Posterior vena cava (tissue), 2 donors: Measurements from ENCODE around the gene TBC1D2B. TPM values are rescaled to one million over a fixed set of nuclear protein-coding genes. Genes with fewer than 3 reads are reported as not detected.
"Not testable (repeated sequence)": the region's sequence is repeated elsewhere in the genome, so short reads cannot be mapped to it uniquely, and the experiment has no call there.

Experiments used
- DNase-seq: peaks from one replicate; pipeline ENCODE4 v3.0.0-alpha.2; 2020; ENCODE audit warnings: low spot score
- intact Hi-C, 2 donors: fragments of 100-400 bp; cut with DNase I; formaldehyde crosslinking; loops; one replicate each; pipeline versions ENCODE4 v1.14.1 to v1.14.2; 2022 to 2023
- total RNA-seq, 2 donors: library from RNA; stranded (reverse); fragmentation: NEBNext Ultra II Directional; extraction: Animal tissue kit (Norgen Biotek cat#: 25700); gene quantifications; one replicate each; pipeline ENCODE4 v1.2.1, GENCODE V29; 2021
- donor health status: DM: yes; HTN: yes; CAD: no.
- donor health status: DM: yes; HTN: yes; CAD: no.

TBC1D2B gene
- total RNA-seq, 2 donors from 2014 or later: 46.5 to 57.9 TPM

- intact Hi-C loops: no loop called here
- no peak for DNase-seq
Observed at GRCh38 chr15:77974416-77975331, 102.8 kb downstream of the TBC1D2B start.

GRCh38 chr15:77974098-77974414 is 103.5 kb downstream of the TBC1D2B start:
- peak; percentile 87 for DNase-seq
- intact Hi-C loops: no loop called here

GRCh38 chr15:77973273-77974097 is 104.0 kb downstream of the TBC1D2B start:
- DNase-seq, intact Hi-C loops: not testable (repeated sequence)

GRCh38 chr15:77972706-77973105 is 104.8 kb downstream of the TBC1D2B start:
- DNase-seq, intact Hi-C loops: not testable (repeated sequence)

GRCh38 chr15:77971875-77972274 is 105.6 kb downstream of the TBC1D2B start:
- intact Hi-C loops, DNase-seq: not testable (repeated sequence)

GRCh38 chr15:77970813-77971360 is 106.6 kb downstream of the TBC1D2B start:
- intact Hi-C loops, DNase-seq: not testable (repeated sequence)

GRCh38 chr15:77969055-77969454 is 108.5 kb downstream of the TBC1D2B start:
- intact Hi-C loops: no loop called here
- no peak for DNase-seq

- DNase-seq: no peak
- intact Hi-C loops: loop anchor here (2.0 kb wide), 2 partner anchors 139 to 141 kb away; no protein-coding TSS in a partner anchor
Observed at GRCh38 chr15:77967798-77968197, 109.7 kb downstream of the TBC1D2B start.

GRCh38 chr15:77967235-77967615 is 110.3 kb downstream of the TBC1D2B start:
- DNase-seq: not testable (repeated sequence)
- intact Hi-C loops: loop anchor here (2.0 kb wide), 2 partner anchors 140 to 142 kb away; no protein-coding TSS in a partner anchor

- intact Hi-C loops: loop anchor here (2.0 kb wide), 2 partner anchors 140 to 142 kb away; no protein-coding TSS in a partner anchor
- DNase-seq: peak; percentile 73
Observed at GRCh38 chr15:77966540-77967234, 110.8 kb downstream of the TBC1D2B start.

GRCh38 chr15:77964193-77964592 is 113.3 kb downstream of the TBC1D2B start:
- intact Hi-C loops: no loop called here
- no peak for DNase-seq

- intact Hi-C loops: no loop called here
- DNase-seq: peak; percentile 93
Observed at GRCh38 chr15:77959432-77959879, 118.1 kb downstream of the TBC1D2B start.

GRCh38 chr15:77958716-77959431 is 118.6 kb downstream of the TBC1D2B start:
- DNase-seq, intact Hi-C loops: not testable (repeated sequence)

GRCh38 chr15:77958021-77958420 is 119.5 kb downstream of the TBC1D2B start:
- intact Hi-C loops: not testable (repeated sequence)

GRCh38 chr15:77953926-77954325 is 123.6 kb downstream of the TBC1D2B start:
- DNase-seq, intact Hi-C loops: not testable (repeated sequence)

More at GRCh38 chr15:77958021-77958420, 119.5 kb downstream of the TBC1D2B start:
- DNase-seq: not testable (repeated sequence)

- intact Hi-C loops, DNase-seq: not testable (repeated sequence)
Observed at GRCh38 chr15:77952928-77953446, 124.5 kb downstream of the TBC1D2B start.

GRCh38 chr15:77951105-77951786 is 126.3 kb downstream of the TBC1D2B start:
- DNase-seq, intact Hi-C loops: not testable (repeated sequence)
